T47D (cell line): ENCODE results near the gene MYL10.

Experiments
- DNase-seq, 2 experiments: peaks; one replicate each; pipeline versions ENCODE4 v3.0.0 to v3.0.0-alpha.2; 2011 to 2012; ENCODE audit warnings: low read depth in 1 of 2, low spot score in 1 of 2
- JUND ChIP-seq: IDR thresholded peaks from 2 replicates; pipeline ENCODE4 v1.6.1; 2012; ENCODE audit warnings: low read depth
- in situ Hi-C: cut with HindIII; loops from 2 replicates; pipeline ENCODE4 v1.10.0; 2016; ENCODE audit warnings: low sequenced_read_pairs, low pct_unique_long_range_greater_than_20kb

Gene MYL10

GRCh38 chr7:101629171-101629570 is at the start of gene MYL10:
MYL10 (minus strand) TSS chr7:101629296; CDS start chr7:101629118, 178 bp downstream.
- no peak for TF ChIP-seq JUND
- in situ Hi-C loops, result no loop called here
- DNase-seq, result no peak

DNA sequence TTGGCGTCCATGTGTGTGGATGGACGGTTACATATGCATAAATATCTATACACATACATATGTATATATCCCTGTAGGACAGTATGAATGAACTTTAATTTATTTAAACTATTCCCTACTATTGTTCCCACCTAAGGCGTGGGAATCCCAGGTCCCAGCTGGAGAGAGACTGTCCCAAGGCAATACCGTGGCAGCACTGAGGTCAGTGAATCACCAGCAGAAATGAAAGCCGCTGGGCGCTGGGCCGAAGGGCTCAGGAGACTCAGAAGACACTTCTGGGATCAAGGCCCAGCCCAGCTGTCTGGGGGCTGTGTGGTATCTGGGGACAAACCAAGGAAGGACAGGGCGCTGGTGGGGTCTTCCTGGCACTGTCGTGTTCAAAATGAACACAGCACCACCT is 49.6 kb upstream of the MYL10 start:
- no peak for TF ChIP-seq JUND
- DNase-seq, result no peak
- in situ Hi-C loops, result no loop called here

- DNase-seq, result no peak
- no peak for TF ChIP-seq JUND
- in situ Hi-C loops, result no loop called here
These were observed 48.8 kb upstream of the MYL10 start for GRCh38 chr7:101677797-101678479.

- in situ Hi-C loops, result no loop called here
- no peak for TF ChIP-seq JUND
- no peak for DNase-seq
These were observed 48.3 kb upstream of the MYL10 start for GRCh38 chr7:101677391-101677790.

- peak in 1 of 2 experiments; percentile 63 for DNase-seq
- no peak for TF ChIP-seq JUND
- in situ Hi-C loops, result no loop called here
These were observed 47.9 kb upstream of the MYL10 start for GRCh38 chr7:101676956-101677355.

DNA sequence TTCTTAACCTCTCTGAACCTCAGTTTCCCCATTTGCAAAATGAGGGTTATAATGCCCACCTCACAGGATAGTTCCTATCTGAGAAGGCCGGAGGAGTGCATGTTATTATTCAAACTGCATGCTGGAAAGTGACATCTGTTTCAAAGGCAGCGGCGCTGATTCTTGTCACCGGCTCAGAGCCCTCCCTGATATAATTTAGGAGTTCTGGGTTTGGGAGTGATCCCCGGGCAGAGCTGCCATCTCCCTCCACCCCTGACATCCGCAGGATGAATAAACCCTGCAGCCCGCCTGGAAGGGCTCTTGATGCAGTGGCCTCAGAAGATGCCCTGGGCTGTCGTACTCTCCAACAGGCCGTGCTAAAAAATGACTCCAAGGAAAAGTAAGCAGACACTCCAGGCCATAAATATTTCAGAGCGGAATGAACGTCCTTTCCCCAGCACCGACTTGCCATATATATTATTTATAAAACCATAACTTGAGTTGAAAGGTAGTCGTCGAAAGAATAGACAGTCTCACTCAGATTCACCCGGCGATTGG is 47.0 kb upstream of the MYL10 start:
- TF ChIP-seq JUND, result no peak
- no peak for DNase-seq
- in situ Hi-C loops, result no loop called here

DNA sequence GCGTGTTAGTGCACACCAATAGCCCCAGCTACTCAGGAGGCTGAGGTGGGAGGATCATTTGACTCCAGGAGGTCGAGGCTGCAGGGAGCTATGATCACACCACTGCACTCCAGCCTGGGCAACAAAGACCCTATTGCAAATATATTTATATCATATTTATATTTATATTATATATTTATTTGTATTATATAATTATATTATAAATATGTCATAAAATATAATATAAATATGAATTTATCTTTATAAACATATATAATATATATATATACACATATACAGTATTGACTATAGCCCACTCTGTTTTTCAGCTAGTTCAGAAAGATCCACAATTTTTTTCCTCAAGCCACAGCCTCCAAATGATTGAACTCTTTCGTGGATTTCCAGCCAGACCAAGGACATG is 45.3 kb upstream of the MYL10 start:
- in situ Hi-C loops, result no loop called here
- no peak for DNase-seq
- no peak for TF ChIP-seq JUND

DNA sequence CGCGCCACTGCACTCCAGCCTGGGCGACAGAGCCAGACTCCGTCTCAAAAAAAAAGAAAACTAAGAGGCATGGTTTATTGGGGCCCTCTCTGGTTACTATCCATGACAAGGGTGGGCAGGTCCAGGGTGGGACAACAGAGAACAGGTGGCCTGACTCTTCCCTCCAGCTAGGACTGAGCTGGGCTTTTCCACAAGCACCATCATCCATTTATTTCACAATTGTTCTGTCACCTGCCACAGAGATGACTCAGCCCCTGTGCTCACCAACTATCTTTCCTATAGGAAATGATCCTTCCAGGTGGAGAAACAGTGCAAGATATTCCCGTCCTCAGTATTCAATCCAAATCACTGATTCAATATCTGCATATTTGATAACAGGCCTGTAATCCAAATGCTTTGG is 44.9 kb upstream of the MYL10 start:
- in situ Hi-C loops, result no loop called here
- DNase-seq, result no peak
- TF ChIP-seq JUND, result no peak

DNA sequence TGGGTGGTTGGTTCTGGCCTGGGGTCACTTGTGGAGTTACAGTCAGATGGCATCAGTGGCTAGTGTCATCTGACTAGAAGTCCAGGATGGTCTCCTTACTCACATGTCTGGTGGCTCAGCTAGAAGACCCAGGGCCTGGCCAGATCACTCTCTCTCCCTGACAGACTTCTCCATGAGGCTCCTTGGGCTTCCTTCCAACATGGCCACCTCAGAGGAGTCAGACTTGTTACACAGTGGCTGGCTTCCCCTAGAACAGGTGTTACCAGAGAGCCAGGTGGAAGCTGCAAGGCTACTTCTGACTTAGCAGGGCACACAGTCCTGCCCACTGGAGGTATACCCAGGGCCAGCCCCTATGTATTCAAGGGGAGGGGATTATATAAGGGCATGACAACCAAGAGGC is 44.2 kb upstream of the MYL10 start:
- in situ Hi-C loops, result no loop called here

DNA sequence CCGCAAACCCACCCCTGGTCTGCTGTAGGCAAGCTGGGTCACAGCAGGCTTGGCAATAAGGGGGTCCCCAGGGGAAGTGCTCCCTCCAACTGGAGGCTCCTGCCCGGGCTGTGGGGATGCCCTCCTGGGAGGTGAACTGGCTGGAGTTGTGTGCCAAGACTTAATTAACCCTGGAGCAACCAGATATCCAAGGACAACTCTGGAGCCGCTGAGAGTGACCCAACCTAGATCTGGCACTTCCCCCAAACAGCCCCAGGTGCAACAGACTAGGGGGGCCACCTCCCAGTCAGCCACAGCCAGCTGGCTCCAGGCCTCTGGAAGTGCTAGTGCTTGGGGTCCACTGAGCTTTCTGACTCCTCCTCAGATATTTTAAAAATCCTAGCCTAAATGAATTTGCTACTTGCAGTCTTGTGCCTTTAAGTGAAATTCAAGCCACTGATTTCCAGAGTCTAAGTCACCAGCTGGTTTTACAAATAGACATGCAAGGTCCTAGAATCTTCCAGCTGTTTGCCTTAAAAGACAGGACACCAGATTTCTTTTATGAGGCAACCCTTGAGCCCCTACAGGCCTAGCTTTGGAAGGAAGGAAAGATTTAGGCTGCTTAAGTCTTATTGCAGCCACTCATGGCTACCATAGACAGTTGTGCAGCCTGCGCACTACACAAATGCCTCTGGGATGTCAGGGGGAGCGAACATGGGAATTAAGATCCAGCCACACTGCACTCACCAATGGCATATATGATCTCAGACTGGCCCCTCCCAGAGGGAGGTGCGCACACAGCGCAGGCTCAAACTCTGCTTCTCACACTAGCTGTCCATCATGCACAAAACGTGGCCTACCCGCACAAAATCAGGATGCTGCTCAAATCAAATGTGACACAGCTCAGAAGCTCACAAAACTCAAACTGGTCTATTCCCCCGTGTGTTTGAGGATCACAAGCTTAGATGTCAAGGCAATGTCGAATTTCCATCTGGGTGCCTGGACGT is 42.6 kb upstream of the MYL10 start:
- no peak for DNase-seq
- in situ Hi-C loops, result no loop called here
- no peak for TF ChIP-seq JUND

More for the DNA sequence above, 44.2 kb upstream of the MYL10 start:
- TF ChIP-seq JUND, result no peak
- DNase-seq, result no peak

GRCh38 chr7:101669307-101669706 is 40.2 kb upstream of the MYL10 start:
- DNase-seq, result no peak
- no peak for TF ChIP-seq JUND

DNA sequence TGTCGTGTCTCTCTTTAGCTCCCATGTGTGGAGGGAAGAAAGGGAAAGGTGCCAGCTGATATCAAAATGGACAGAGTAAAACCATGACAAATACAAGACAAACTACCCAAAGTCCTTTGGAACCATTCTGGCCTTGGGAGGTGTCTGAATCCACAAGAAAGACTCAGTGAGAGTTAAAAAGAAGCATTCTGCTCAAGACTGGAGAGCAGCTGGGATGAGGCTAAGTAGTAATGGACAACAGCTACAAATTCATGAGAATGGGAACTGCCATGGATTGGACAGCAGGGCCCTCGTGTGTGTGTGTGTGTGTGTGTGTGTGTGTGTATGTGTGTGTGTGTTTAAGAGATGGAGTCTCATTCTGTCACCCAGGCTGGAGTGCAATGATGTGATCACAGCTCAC is 39.6 kb upstream of the MYL10 start:
- no peak for DNase-seq
- in situ Hi-C loops, result no loop called here
- no peak for TF ChIP-seq JUND

More at GRCh38 chr7:101669307-101669706, 40.2 kb upstream of the MYL10 start:
- in situ Hi-C loops, result no loop called here

GRCh38 chr7:101667920-101668319 is 38.8 kb upstream of the MYL10 start:
- in situ Hi-C loops, result no loop called here
- TF ChIP-seq JUND, result no peak

More at GRCh38 chr7:101667920-101668319, 38.8 kb upstream of the MYL10 start:
- DNase-seq, result no peak
